ENCODE measurements around the gene EAPP.
"Not testable (repeated sequence)": the region's sequence is repeated elsewhere in the genome, so short reads cannot be mapped to it uniquely, and the experiment has no call there.

The EAPP gene

DNA sequence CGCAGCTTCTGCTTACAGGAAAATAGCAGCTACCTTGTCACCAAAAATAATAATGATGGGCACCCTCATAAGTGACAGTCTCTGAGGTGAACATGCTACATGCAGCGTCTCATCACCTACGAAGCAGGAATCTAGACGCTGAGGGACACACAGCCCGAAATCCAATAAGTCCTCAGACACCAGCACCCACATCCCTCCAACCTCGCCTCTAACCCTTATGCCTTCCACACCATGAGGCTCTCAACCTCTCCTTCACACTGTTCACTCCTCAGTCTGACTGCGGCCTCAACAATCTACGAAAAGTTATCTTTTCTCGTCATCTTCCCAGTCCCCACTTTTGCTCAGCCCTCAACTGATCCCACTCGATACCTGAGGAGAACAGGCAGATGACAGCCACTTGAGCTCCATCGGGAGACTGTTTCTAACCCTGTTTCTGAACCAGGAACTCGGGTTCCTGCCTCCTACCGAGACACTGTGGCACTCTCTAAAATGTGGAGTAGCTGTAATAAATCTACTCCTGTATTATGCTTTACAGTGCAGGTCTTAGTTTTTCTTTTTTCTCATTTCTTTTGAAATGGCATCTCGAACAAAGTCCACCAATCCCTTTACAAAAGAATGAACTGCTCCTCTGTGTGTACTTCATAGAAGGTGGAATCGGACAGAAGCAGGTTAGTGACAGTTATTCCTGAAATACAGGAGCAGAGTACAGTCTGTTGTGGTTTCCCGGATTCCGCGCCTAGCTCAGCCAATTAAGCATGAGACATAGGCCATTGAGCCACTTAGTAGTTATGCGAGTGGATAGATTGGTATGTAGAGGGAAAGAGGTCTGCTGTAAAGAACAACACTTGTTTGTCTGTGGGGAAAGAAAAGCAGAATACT lies 919 bp upstream of the EAPP start:
- peak overlapping the region; percentile 62 for H3K18ac ChIP-seq (ENCODE audit: low read length)
- WGBS, 2 donors (ENCODE audit: extremely low coverage in 2 of 2, insufficient read length in 2 of 2, insufficient replicate concordance in 1 of 2) = no CpG with 5 or more reads among the region's 19 CpGs
- not testable (repeated sequence) for H3K9ac ChIP-seq (ENCODE audit: low read depth, low read length, poor library complexity); H4K91ac ChIP-seq (ENCODE audit: low read depth, low read length, poor library complexity); H3K4me2 ChIP-seq (ENCODE audit: insufficient read depth, low read length, poor library complexity, severe bottlenecking); H3K4me1 ChIP-seq (ENCODE audit: control insufficient read depth in 2 of 2, insufficient read depth in 1 of 2, low read depth in 1 of 2, low read length in 2 of 2); H3K4ac ChIP-seq (ENCODE audit: low read length); H3K23ac ChIP-seq (ENCODE audit: low read depth, low read length, poor library complexity); H2BK120ac ChIP-seq (ENCODE audit: low read depth, low read length); H2BK12ac ChIP-seq (ENCODE audit: low read length); H3K27ac ChIP-seq (replicated peaks; ENCODE audit: low read length); H2BK5ac ChIP-seq (ENCODE audit: low read length); H3K79me1 ChIP-seq (ENCODE audit: low read depth, low read length); DNase-seq (ENCODE audit: low spot score); H3K9me3 ChIP-seq (replicated peaks in 1 of 2; ENCODE audit: control insufficient read depth in 2 of 2, insufficient read depth in 1 of 2, low read depth in 1 of 2, low read length in 2 of 2); H3K4me3 ChIP-seq (ENCODE audit: low read length in 2 of 2); H3K14ac ChIP-seq (ENCODE audit: low read length); H4K8ac ChIP-seq (ENCODE audit: low read depth, low read length); H3K27me3 ChIP-seq (ENCODE audit: control insufficient read depth in 3 of 3, insufficient read depth in 3 of 3, low read depth in 1 of 3, low read length in 3 of 3); H2BK15ac ChIP-seq (ENCODE audit: low read length)
- peaks cover 4 to 20% of the 10 kb centered on the region in 2 donors for H3K36me3 ChIP-seq (replicated peaks in 1 of 2; ENCODE audit: control insufficient read depth in 2 of 2, insufficient read depth in 2 of 2, low read length in 2 of 2)
- peak overlapping the region; percentile 97 for H2AFZ ChIP-seq (ENCODE audit: low read length)
- peak overlapping the region; percentile 10 for H2AK5ac ChIP-seq (ENCODE audit: low read depth, low read length)

DNA sequence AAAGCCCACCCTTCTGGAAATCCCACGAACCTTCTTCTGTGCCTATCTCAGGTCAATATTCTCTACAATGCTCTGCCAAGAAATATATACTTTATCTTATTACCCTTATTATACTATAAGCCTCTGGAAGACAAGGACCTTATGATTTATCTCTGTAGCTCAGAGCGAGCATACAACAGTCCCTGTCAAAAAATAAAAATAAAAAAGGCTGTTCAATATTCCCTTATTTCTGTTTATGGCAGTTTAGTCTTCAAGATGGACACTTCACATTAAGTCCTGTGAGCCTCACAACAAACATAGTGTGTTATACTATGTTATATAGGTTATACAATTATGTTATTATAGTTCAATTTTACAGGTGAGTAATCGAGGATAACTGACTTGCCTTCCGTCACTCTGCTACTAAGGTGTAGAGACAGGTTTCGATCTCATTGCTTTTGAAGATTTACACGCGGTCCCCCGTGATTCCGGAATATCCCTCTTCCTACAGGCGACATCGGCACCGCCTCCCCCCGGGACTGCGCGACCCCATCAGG lies 562 bp downstream of the EAPP start:
- Histone ChIP-seq H3K79me1 (ENCODE audit: low read depth, low read length) (peaks cover 5% of the 10 kb centered on the region), H3K4me2 (ENCODE audit: insufficient read depth, low read length, poor library complexity, severe bottlenecking) (peak overlapping the region; percentile 63), H3K9me3 (replicated peaks in 1 of 2; ENCODE audit: control insufficient read depth in 2 of 2, insufficient read depth in 1 of 2, low read depth in 1 of 2, low read length in 2 of 2) (no peaks in the 10 kb centered on the region), H3K14ac (ENCODE audit: low read length) (peak overlapping the region; percentile 5), H2AFZ (ENCODE audit: low read length) (peak overlapping the region; percentile 97), H2BK12ac (ENCODE audit: low read length) (no peak overlapping the region), H2BK5ac (ENCODE audit: low read length) (peak overlapping the region; percentile 15), H3K4me3 (ENCODE audit: low read length in 2 of 2) (peak overlapping the region; percentile 78 to 94), H3K9ac (ENCODE audit: low read depth, low read length, poor library complexity) (peak overlapping the region; percentile 92), H2AK5ac (ENCODE audit: low read depth, low read length) (no peak overlapping the region), H3K27me3 (ENCODE audit: control insufficient read depth in 3 of 3, insufficient read depth in 3 of 3, low read depth in 1 of 3, low read length in 3 of 3) (no peaks in the 10 kb centered on the region), H4K8ac (ENCODE audit: low read depth, low read length) (no peak overlapping the region), H3K23ac (ENCODE audit: low read depth, low read length, poor library complexity) (no peak overlapping the region), H2BK120ac (ENCODE audit: low read depth, low read length) (no peak overlapping the region), H3K4ac (ENCODE audit: low read length) (no peak overlapping the region), H4K91ac (ENCODE audit: low read depth, low read length, poor library complexity) (no peak overlapping the region), H3K18ac (ENCODE audit: low read length) (peak overlapping the region; percentile 74), H2BK15ac (ENCODE audit: low read length) (no peak overlapping the region), H3K36me3 (replicated peaks in 1 of 2; ENCODE audit: control insufficient read depth in 2 of 2, insufficient read depth in 2 of 2, low read length in 2 of 2) (peaks cover 4 to 28% of the 10 kb centered on the region in 2 donors), H3K4me1 (ENCODE audit: control insufficient read depth in 2 of 2, insufficient read depth in 1 of 2, low read depth in 1 of 2, low read length in 2 of 2) (peaks cover 0 to 3% of the 10 kb centered on the region in 2 donors), H3K27ac (replicated peaks; ENCODE audit: low read length) (peak overlapping the region; percentile 76)
- no peak for DNase-seq (ENCODE audit: low spot score)
- WGBS, 2 donors (ENCODE audit: extremely low coverage in 2 of 2, insufficient read length in 2 of 2, insufficient replicate concordance in 1 of 2) = no CpG with 5 or more reads among the region's 15 CpGs

DNA sequence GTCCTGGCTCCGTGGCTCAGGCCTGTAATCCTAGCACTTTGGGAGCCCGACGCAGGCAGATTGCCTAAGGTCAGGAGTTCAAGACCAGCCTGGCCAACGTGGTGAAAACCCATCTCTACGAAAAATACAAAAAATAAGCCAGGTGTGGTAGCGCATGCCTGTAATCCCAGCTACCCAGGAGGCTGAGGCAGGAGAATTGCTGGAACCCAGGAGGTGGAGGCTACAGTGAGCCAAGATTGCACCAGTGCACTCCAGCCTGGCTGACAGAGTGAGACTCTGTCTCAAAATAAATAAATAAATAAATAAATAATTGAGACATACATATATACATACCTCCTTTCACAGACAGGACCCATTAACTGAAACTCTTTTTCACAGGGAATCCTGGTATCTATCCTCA lies 1.4 kb downstream of the EAPP start:
- Histone ChIP-seq H3K4me3 (ENCODE audit: low read length in 2 of 2) (peak overlapping the region in 1 of 2 donors; percentile 94), H3K36me3 (replicated peaks in 1 of 2; ENCODE audit: control insufficient read depth in 2 of 2, insufficient read depth in 2 of 2, low read length in 2 of 2) (peaks cover 4 to 36% of the 10 kb centered on the region in 2 donors)
- not testable (repeated sequence) for H3K9ac ChIP-seq (ENCODE audit: low read depth, low read length, poor library complexity); H2BK12ac ChIP-seq (ENCODE audit: low read length); H3K27me3 ChIP-seq (ENCODE audit: control insufficient read depth in 3 of 3, insufficient read depth in 3 of 3, low read depth in 1 of 3, low read length in 3 of 3); H3K18ac ChIP-seq (ENCODE audit: low read length); H2BK120ac ChIP-seq (ENCODE audit: low read depth, low read length); H2BK15ac ChIP-seq (ENCODE audit: low read length); H3K27ac ChIP-seq (replicated peaks; ENCODE audit: low read length); H3K4me1 ChIP-seq (ENCODE audit: control insufficient read depth in 2 of 2, insufficient read depth in 1 of 2, low read depth in 1 of 2, low read length in 2 of 2); H2BK5ac ChIP-seq (ENCODE audit: low read length); DNase-seq (ENCODE audit: low spot score); H3K9me3 ChIP-seq (replicated peaks in 1 of 2; ENCODE audit: control insufficient read depth in 2 of 2, insufficient read depth in 1 of 2, low read depth in 1 of 2, low read length in 2 of 2); H3K23ac ChIP-seq (ENCODE audit: low read depth, low read length, poor library complexity); H3K14ac ChIP-seq (ENCODE audit: low read length); H2AK5ac ChIP-seq (ENCODE audit: low read depth, low read length); H2AFZ ChIP-seq (ENCODE audit: low read length); H3K79me1 ChIP-seq (ENCODE audit: low read depth, low read length); H4K8ac ChIP-seq (ENCODE audit: low read depth, low read length); H3K4me2 ChIP-seq (ENCODE audit: insufficient read depth, low read length, poor library complexity, severe bottlenecking); H3K4ac ChIP-seq (ENCODE audit: low read length); H4K91ac ChIP-seq (ENCODE audit: low read depth, low read length, poor library complexity)
- no CpG with 5 or more reads among the region's 6 CpGs for WGBS, 2 donors (ENCODE audit: extremely low coverage in 2 of 2, insufficient read length in 2 of 2, insufficient replicate concordance in 1 of 2)

DNA sequence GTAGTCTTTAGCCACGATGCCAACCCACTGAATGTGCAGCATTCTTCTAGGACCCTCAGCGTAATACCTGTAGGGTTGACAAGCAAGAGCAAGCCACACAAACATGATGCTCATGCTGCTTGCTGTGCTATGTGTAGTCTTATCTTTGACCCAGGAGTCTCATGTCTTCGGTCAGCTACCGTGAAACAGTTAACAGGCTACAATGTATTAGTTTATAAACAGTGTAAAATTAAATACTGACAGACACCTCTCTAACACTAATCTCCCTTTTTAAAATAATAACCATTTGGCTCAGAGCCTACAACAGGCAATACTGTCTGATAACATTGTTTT lies 1.9 kb downstream of the EAPP start:
- Histone ChIP-seq H3K79me1 (ENCODE audit: low read depth, low read length) (peaks cover 5% of the 10 kb centered on the region), H4K91ac (ENCODE audit: low read depth, low read length, poor library complexity) (no peak overlapping the region), H3K4ac (ENCODE audit: low read length) (no peak overlapping the region), H2AK5ac (ENCODE audit: low read depth, low read length) (no peak overlapping the region), H3K27me3 (ENCODE audit: control insufficient read depth in 3 of 3, insufficient read depth in 3 of 3, low read depth in 1 of 3, low read length in 3 of 3) (no peaks in the 10 kb centered on the region), H3K14ac (ENCODE audit: low read length) (no peak overlapping the region), H2AFZ (ENCODE audit: low read length) (no peak overlapping the region), H3K18ac (ENCODE audit: low read length) (no peak overlapping the region), H3K4me1 (ENCODE audit: control insufficient read depth in 2 of 2, insufficient read depth in 1 of 2, low read depth in 1 of 2, low read length in 2 of 2) (peaks cover 0 to 3% of the 10 kb centered on the region in 2 donors), H2BK120ac (ENCODE audit: low read depth, low read length) (no peak overlapping the region), H2BK5ac (ENCODE audit: low read length) (no peak overlapping the region), H3K4me3 (ENCODE audit: low read length in 2 of 2) (peak overlapping the region in 1 of 2 donors; percentile 8), H2BK15ac (ENCODE audit: low read length) (no peak overlapping the region), H4K8ac (ENCODE audit: low read depth, low read length) (no peak overlapping the region), H3K27ac (replicated peaks; ENCODE audit: low read length) (no peak overlapping the region), H3K9me3 (replicated peaks in 1 of 2; ENCODE audit: control insufficient read depth in 2 of 2, insufficient read depth in 1 of 2, low read depth in 1 of 2, low read length in 2 of 2) (no peaks in the 10 kb centered on the region), H3K23ac (ENCODE audit: low read depth, low read length, poor library complexity) (no peak overlapping the region), H2BK12ac (ENCODE audit: low read length) (no peak overlapping the region), H3K4me2 (ENCODE audit: insufficient read depth, low read length, poor library complexity, severe bottlenecking) (no peak overlapping the region), H3K9ac (ENCODE audit: low read depth, low read length, poor library complexity) (no peak overlapping the region), H3K36me3 (replicated peaks in 1 of 2; ENCODE audit: control insufficient read depth in 2 of 2, insufficient read depth in 2 of 2, low read length in 2 of 2) (peaks cover 4 to 40% of the 10 kb centered on the region in 2 donors)
- no peak for DNase-seq (ENCODE audit: low spot score)
- WGBS, 2 donors (ENCODE audit: extremely low coverage in 2 of 2, insufficient read length in 2 of 2, insufficient replicate concordance in 1 of 2) = no CpG with 5 or more reads among the region's 4 CpGs
